Astrocyte (in vitro differentiated cells and primary cell): ENCODE results near the gene ADAMTS12.

Experiments used
- CTCF ChIP-seq: IDR thresholded peaks from 2 replicates; pipeline ENCODE4 v1.5.1; 2011; ENCODE audit warnings: low read depth, mild to moderate bottlenecking, inconsistent platforms, low read length, moderate library complexity; ENCODE audit not compliant: insufficient read depth
- EZH2 ChIP-seq: IDR thresholded peaks from 2 replicates; pipeline ENCODE4 v1.6.1; 2012; ENCODE audit warnings: mild to moderate bottlenecking, low read length, inconsistent platforms; ENCODE audit not compliant: insufficient read depth

- TF ChIP-seq CTCF (no peak), EZH2 (no peak)
These were observed 44.2 kb upstream of the ADAMTS12 start for GRCh38 chr5:33936004-33936380.
